ENCODE data around the gene SZT2.

SZT2 gene

GRCh38 chr1:43436371-43436770 is 46.7 kb downstream of the SZT2 start:
- TF ChIP-seq SIN3A (IDR thresholded peaks at IDR 0.05; ENCODE audit: borderline replicate concordance, insufficient read depth, low read length) = no peak
- TF ChIP-seq TAF1 (IDR thresholded peaks at IDR 0.05; ENCODE audit: borderline replicate concordance, insufficient read depth, low read length) = no peak
- no peak for TF ChIP-seq POLR2AphosphoS5 (IDR thresholded peaks at IDR 0.05; ENCODE audit: low read depth, low read length)
- TF ChIP-seq FOXP2 (optimal IDR thresholded peaks at IDR 0.05; ENCODE audit: borderline replicate concordance, extremely low read depth, extremely low read length, insufficient read depth) = no peak
- no peak for TF ChIP-seq REST (IDR thresholded peaks at IDR 0.05; ENCODE audit: insufficient read depth in 1 of 2, low read depth in 2 of 2, low read length in 2 of 2)

- TF ChIP-seq REST (IDR thresholded peaks at IDR 0.05; ENCODE audit: insufficient read depth in 1 of 2, low read depth in 2 of 2, low read length in 2 of 2) = no peak
- TF ChIP-seq SIN3A (IDR thresholded peaks at IDR 0.05; ENCODE audit: borderline replicate concordance, insufficient read depth, low read length) = no peak
- no peak for TF ChIP-seq POLR2AphosphoS5 (IDR thresholded peaks at IDR 0.05; ENCODE audit: low read depth, low read length)
- TF ChIP-seq FOXP2 (optimal IDR thresholded peaks at IDR 0.05; ENCODE audit: borderline replicate concordance, extremely low read depth, extremely low read length, insufficient read depth) = no peak
- TF ChIP-seq TAF1 (IDR thresholded peaks at IDR 0.05; ENCODE audit: borderline replicate concordance, insufficient read depth, low read length) = no peak
Measured at GRCh38 chr1:43437031-43437973, 47.6 kb downstream of the SZT2 start.

GRCh38 chr1:43438006-43438405 is 48.3 kb downstream of the SZT2 start:
- TF ChIP-seq REST (IDR thresholded peaks at IDR 0.05; ENCODE audit: insufficient read depth in 1 of 2, low read depth in 2 of 2, low read length in 2 of 2) (no peak), SIN3A (IDR thresholded peaks at IDR 0.05; ENCODE audit: borderline replicate concordance, insufficient read depth, low read length) (no peak), POLR2AphosphoS5 (IDR thresholded peaks at IDR 0.05; ENCODE audit: low read depth, low read length) (no peak), FOXP2 (optimal IDR thresholded peaks at IDR 0.05; ENCODE audit: borderline replicate concordance, extremely low read depth, extremely low read length, insufficient read depth) (no peak), TAF1 (IDR thresholded peaks at IDR 0.05; ENCODE audit: borderline replicate concordance, insufficient read depth, low read length) (no peak)

GRCh38 chr1:43438576-43438952 is 48.9 kb downstream of the SZT2 start:
- no peak for TF ChIP-seq TAF1 (IDR thresholded peaks at IDR 0.05; ENCODE audit: borderline replicate concordance, insufficient read depth, low read length)
- TF ChIP-seq REST (IDR thresholded peaks at IDR 0.05; ENCODE audit: insufficient read depth in 1 of 2, low read depth in 2 of 2, low read length in 2 of 2) = no peak
- no peak for TF ChIP-seq POLR2AphosphoS5 (IDR thresholded peaks at IDR 0.05; ENCODE audit: low read depth, low read length)
- no peak for TF ChIP-seq FOXP2 (optimal IDR thresholded peaks at IDR 0.05; ENCODE audit: borderline replicate concordance, extremely low read depth, extremely low read length, insufficient read depth)
- TF ChIP-seq SIN3A (IDR thresholded peaks at IDR 0.05; ENCODE audit: borderline replicate concordance, insufficient read depth, low read length) = no peak
